HEK293 (cell line): Measurements from ENCODE around the gene OGFOD2.

Experiments used
- CTCF ChIA-PET: fragments of 350-600 bp; formaldehyde crosslinking; extraction: SDS; loops from one replicate; lab custom pipeline; 2021; ENCODE audit warnings: antibody characterized with exemption; lab: Yijun Ruan, JAX
- POLR2A ChIA-PET: fragments of 300-600 bp; formaldehyde crosslinking; extraction: SDS; loops from one replicate; lab custom pipeline; 2020; ENCODE audit warnings: antibody characterized with exemption, inconsistent platforms; lab: Yijun Ruan, JAX
- H3K27ac ChIP-seq: fragments of 200-500 bp; sonication (Bioruptor generic); 2 replicates; pipeline ENCODE4 v1.5.1; 2014; ENCODE audit warnings: low read depth, low read length, control low read depth, inconsistent platforms; ENCODE audit errors: extremely low read depth
- H3K36me3 ChIP-seq, 2 experiments: fragments of 200-500 bp in 1 of 2; sonication (Bioruptor generic) in 1 of 2; 1 replicate in 1 of 2; 2 replicates in 1 of 2; pipeline ENCODE4 v1.5.1; 2014 to 2017; ENCODE audit warnings: inconsistent platforms in 2 of 2, low read length in 2 of 2; ENCODE audit not compliant: control insufficient read depth in 2 of 2, insufficient read depth in 1 of 2
- H3K4me1 ChIP-seq: fragments of 200-500 bp; sonication (Bioruptor generic); 2 replicates; pipeline ENCODE4 v1.5.1; 2014; ENCODE audit warnings: mild to moderate bottlenecking, low read length, inconsistent platforms; ENCODE audit not compliant: control insufficient read depth, insufficient read depth
- H3K4me3 ChIP-seq: 2 replicates; pipeline ENCODE4 v1.5.1; 2011; ENCODE audit warnings: low read depth, mild to moderate bottlenecking, control low read depth, low read length, moderate library complexity
- H3K9me3 ChIP-seq: fragments of 200-500 bp; sonication (Bioruptor generic); 2 replicates; pipeline ENCODE4 v1.5.1; 2014; ENCODE audit warnings: low read depth, low read length, inconsistent platforms; ENCODE audit not compliant: control insufficient read depth, insufficient read depth
- BCL11A ChIP-seq: fragments of 450-650 bp; formaldehyde crosslinking; IDR thresholded peaks from 2 replicates; pipeline ENCODE4 v1.5.1; 2016; ENCODE audit warnings: low read depth, missing biosample characterization, missing genetic modification characterization
- GLI2 ChIP-seq: fragments of 450-650 bp; formaldehyde crosslinking; IDR thresholded peaks from 2 replicates; pipeline ENCODE4; 2017; ENCODE audit warnings: missing biosample characterization, missing genetic modification characterization, low read depth, borderline replicate concordance
- GLI4 ChIP-seq: fragments of 450-650 bp; formaldehyde crosslinking; IDR thresholded peaks from 2 replicates; pipeline ENCODE4 v1.5.1; 2016; ENCODE audit warnings: missing biosample characterization, missing genetic modification characterization
- GLIS2 ChIP-seq: fragments of 450-650 bp; formaldehyde crosslinking; IDR thresholded peaks from 2 replicates; pipeline ENCODE4 v1.5.1; 2016; ENCODE audit warnings: missing biosample characterization, missing genetic modification characterization
- KLF9 ChIP-seq: fragments of 450-650 bp; formaldehyde crosslinking; IDR thresholded peaks from 2 replicates; pipeline ENCODE4 v1.5.1; 2016; ENCODE audit warnings: missing biosample characterization, missing genetic modification characterization, low read depth
- PRDM6 ChIP-seq: fragments of 450-650 bp; formaldehyde crosslinking; IDR thresholded peaks from 2 replicates; pipeline ENCODE4 v1.5.1; 2017; ENCODE audit warnings: missing biosample characterization, missing genetic modification characterization
- SP3 ChIP-seq: fragments of 450-650 bp; formaldehyde crosslinking; IDR thresholded peaks from 2 replicates; pipeline ENCODE4 v1.5.1; 2016; ENCODE audit warnings: missing biosample characterization, missing genetic modification characterization
- TRIM28 ChIP-seq: IDR thresholded peaks from 2 replicates; pipeline ENCODE4 v1.6.1; 2011; ENCODE audit warnings: low read length, control low read depth, borderline replicate concordance
- ZBTB21 ChIP-seq: fragments of 450-650 bp; formaldehyde crosslinking; IDR thresholded peaks from 2 replicates; pipeline ENCODE4 v1.5.1; 2017; ENCODE audit warnings: missing biosample characterization, missing genetic modification characterization
- ZFP37 ChIP-seq: fragments of 450-650 bp; formaldehyde crosslinking; IDR thresholded peaks from 2 replicates; pipeline ENCODE4 v1.5.1; 2016; ENCODE audit warnings: missing biosample characterization, missing genetic modification characterization
- ZNF350 ChIP-seq: fragments of 450-650 bp; formaldehyde crosslinking; IDR thresholded peaks from 2 replicates; pipeline ENCODE4 v1.5.0; 2017; ENCODE audit warnings: missing biosample characterization, mild to moderate bottlenecking, missing genetic modification characterization
- ZNF433 ChIP-seq: fragments of 450-650 bp; formaldehyde crosslinking; IDR thresholded peaks from 2 replicates; pipeline ENCODE4 v1.5.1; 2016; ENCODE audit warnings: missing biosample characterization, missing genetic modification characterization, low read depth
- ZNF529 ChIP-seq: fragments of 450-650 bp; formaldehyde crosslinking; IDR thresholded peaks from 2 replicates; pipeline ENCODE4 v1.5.1; 2017; ENCODE audit warnings: missing genetic modification characterization, missing biosample characterization; ENCODE audit not compliant: insufficient replicate concordance
- TF ChIP-seq, protein P1 (sequence below): fragments of 450-650 bp; formaldehyde crosslinking; IDR thresholded peaks from 2 replicates; pipeline ENCODE4 v1.5.1; 2016; ENCODE audit warnings: missing biosample characterization, missing genetic modification characterization
- TF ChIP-seq, protein P2 (sequence below): fragments of 450-650 bp; formaldehyde crosslinking; IDR thresholded peaks from 2 replicates; pipeline ENCODE4 v1.5.1; 2016; ENCODE audit warnings: missing biosample characterization, missing genetic modification characterization
- TF ChIP-seq, protein P3 (sequence below): fragments of 450-650 bp; formaldehyde crosslinking; IDR thresholded peaks from 2 replicates; pipeline ENCODE4 v1.5.1; 2016; ENCODE audit warnings: missing biosample characterization, missing genetic modification characterization

Gene OGFOD2

GRCh38 chr12:122992386-122992785 lies 17.3 kb downstream of the OGFOD2 start (continued):
- TF ChIP-seq PRDM6 (tag by site-specific recombination) (no peak), ZNF529 (tag by site-specific recombination) (no peak), ZNF350 (tag by site-specific recombination) (no peak), GLI2 (tag by site-specific recombination) (no peak), TRIM28 (no peak), GLIS2 (tag by site-specific recombination) (no peak), SP3 (tag by site-specific recombination) (no peak)

GRCh38 chr12:122994140-122994675 lies 19.2 kb downstream of the OGFOD2 start:
- H3K27ac ChIP-seq: no peak overlapping the region
- ChIA-PET POLR2A (no interaction called here), CTCF (no interaction called here)
- H3K9me3 ChIP-seq: no peaks in the 10 kb centered on the region
- TF ChIP-seq KLF9 (tag by site-specific recombination) (no peak), BCL11A (no peak), GLI4 (tag by site-specific recombination) (no peak), PRDM6 (tag by site-specific recombination) (no peak), ZFP37 (tag by site-specific recombination) (no peak), ZNF433 (tag by site-specific recombination) (no peak), TRIM28 (no peak), ZNF350 (tag by site-specific recombination) (no peak), ZBTB21 (tag by site-specific recombination) (no peak)
- TF ChIP-seq, protein P1, sequence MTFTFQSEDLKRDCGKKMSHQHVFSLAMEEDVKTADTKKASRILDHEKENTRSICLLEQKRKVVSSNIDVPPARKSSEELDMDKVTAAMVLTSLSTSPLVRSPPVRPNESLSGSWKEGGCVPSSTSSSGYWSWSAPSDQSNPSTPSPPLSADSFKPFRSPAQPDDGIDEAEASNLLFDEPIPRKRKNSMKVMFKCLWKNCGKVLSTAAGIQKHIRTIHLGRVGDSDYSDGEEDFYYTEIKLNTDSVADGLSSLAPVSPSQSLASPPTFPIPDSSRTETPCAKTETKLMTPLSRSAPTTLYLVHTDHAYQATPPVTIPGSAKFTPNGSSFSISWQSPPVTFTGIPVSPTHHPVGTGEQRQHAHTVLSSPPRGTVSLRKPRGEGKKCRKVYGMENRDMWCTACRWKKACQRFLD (tag by site-specific recombination): no peak
- TF ChIP-seq, protein P2, sequence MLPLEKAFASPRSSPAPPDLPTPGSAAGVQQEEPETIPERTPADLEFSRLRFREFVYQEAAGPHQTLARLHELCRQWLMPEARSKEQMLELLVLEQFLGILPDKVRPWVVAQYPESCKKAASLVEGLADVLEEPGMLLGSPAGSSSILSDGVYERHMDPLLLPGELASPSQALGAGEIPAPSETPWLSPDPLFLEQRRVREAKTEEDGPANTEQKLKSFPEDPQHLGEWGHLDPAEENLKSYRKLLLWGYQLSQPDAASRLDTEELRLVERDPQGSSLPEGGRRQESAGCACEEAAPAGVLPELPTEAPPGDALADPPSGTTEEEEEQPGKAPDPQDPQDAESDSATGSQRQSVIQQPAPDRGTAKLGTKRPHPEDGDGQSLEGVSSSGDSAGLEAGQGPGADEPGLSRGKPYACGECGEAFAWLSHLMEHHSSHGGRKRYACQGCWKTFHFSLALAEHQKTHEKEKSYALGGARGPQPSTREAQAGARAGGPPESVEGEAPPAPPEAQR (tag by site-specific recombination): no peak
- TF ChIP-seq, protein P3, sequence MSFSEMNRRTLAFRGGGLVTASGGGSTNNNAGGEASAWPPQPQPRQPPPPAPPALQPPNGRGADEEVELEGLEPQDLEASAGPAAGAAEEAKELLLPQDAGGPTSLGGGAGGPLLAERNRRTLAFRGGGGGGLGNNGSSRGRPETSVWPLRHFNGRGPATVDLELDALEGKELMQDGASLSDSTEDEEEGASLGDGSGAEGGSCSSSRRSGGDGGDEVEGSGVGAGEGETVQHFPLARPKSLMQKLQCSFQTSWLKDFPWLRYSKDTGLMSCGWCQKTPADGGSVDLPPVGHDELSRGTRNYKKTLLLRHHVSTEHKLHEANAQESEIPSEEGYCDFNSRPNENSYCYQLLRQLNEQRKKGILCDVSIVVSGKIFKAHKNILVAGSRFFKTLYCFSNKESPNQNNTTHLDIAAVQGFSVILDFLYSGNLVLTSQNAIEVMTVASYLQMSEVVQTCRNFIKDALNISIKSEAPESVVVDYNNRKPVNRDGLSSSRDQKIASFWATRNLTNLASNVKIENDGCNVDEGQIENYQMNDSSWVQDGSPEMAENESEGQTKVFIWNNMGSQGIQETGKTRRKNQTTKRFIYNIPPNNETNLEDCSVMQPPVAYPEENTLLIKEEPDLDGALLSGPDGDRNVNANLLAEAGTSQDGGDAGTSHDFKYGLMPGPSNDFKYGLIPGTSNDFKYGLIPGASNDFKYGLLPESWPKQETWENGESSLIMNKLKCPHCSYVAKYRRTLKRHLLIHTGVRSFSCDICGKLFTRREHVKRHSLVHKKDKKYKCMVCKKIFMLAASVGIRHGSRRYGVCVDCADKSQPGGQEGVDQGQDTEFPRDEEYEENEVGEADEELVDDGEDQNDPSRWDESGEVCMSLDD (tag by site-specific recombination): no peak
- TF ChIP-seq, all 188 proteins: peak for 0
- no peaks in the 10 kb centered on the region for H3K4me1 ChIP-seq
- no peak overlapping the region for H3K4me3 ChIP-seq
- no peaks in the 10 kb centered on the region for H3K36me3 ChIP-seq
